GM12801 (cell line): ENCODE results near the gene ROGDI.

ENCODE experiments used
- CTCF ChIP-seq: IDR thresholded peaks from one replicate; pipeline ENCODE4 v1.5.1; 2011; ENCODE audit warnings: control low read depth; ENCODE audit not compliant: insufficient read length; ENCODE audit errors: extremely low read depth

ROGDI gene

DNA sequence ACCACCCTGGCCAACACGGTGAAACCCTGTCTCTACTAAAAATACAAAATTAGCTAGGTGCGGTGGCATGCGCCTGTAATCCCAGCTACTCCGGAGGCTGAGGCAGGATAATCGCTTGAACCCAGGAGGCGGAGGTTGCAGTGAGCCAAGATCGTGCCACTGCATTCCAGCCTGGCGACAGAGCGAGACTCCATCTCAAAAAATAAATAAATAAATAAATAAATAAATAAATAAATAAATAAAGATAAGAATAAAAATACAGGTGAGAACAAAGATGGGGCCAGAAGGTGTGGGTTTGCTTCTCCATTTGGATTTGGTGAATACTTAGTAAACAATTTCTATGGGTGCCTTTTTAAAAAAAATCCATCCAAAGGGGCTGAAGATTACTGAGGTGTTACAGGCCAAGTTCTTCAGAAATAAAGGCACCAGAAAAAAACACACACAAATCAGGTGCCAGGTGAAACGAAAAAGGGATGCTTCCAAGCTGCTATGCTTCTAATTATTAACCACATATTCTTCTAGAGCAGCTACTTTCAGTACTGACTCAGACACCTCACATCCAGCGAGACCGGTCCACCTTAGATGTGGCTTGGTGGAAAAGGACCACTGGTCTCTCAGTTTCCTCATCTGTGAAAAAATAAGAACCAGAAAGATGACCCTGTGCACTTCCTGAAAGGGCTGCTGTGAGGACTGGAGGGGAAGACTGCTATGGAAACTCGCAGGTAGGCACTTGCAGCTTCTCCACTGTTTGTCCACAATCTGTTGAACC is 35.5 kb upstream of the ROGDI start:
- no peak for TF ChIP-seq CTCF

GRCh38 chr16:4836727-4837126 is 34.3 kb upstream of the ROGDI start:
- no peak for TF ChIP-seq CTCF

- no peak for TF ChIP-seq CTCF
Observed at GRCh38 chr16:4833584-4833983, 31.2 kb upstream of the ROGDI start.

DNA sequence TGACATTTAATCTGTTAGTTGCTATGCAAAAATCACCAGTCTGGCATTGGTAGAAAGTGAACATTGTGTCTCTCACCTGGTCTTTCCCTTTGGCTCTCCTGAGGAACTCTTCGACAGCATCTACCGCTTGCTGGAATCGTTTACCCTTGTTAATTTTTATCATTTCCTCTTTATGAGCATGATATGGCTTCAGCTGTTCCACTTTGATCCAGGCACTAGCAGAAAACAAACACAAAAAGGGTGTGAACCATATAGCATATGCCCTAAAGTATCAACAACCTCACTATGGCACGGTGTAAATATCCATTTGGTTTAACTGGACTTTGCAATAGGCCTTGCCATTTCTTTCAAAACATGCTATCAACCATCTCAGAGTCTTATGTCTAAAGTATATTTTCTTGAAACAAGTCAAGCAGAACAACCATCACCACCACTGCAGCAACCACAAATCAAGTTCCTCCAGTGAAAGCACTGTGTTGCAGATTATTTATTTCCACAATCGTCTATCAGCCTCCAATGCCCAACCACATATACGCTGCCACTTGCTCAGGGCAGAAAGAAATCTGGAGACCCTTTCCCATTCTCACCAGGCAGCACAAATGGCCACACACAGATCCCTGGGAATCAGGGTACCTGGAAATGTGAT is 30.4 kb upstream of the ROGDI start:
- no peak for TF ChIP-seq CTCF

DNA sequence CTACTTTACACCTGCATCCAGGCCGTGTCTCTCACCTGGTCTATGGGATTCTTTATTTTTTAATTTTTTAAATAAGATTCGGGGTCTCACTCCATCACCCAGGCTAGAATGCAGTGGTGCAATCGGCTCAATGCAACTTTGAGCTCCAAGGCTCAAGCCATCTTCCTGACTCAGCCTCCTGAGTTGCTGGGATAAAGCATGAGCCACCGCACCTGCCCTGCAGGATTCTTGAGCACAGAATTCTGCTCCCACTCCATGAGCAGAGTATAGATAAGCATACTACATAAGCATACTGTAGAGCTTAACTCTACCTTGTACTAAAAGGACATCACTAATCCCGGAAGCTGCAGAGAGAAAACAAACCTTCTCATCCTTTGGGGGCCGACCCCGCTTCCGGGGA is 29.2 kb upstream of the ROGDI start:
- TF ChIP-seq CTCF = no peak

DNA sequence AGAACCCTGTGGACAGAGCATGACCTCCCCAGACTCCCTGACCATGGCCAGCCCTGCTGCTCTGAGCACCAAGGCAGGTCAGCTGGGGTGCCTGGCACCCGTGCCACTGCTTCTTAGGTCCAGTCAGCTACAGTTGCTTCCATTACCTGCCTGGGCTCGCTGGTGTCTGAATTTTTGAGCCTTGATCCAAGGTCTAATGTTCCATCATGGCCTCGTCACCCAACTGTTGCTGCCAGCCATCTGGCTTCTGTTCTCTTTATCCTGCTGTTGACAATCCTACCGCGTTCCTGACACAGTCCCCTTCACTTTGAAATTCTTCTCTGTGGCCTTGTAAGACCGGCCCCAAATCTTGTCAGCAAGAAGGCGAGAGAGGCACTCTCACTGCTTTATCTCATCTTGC is 28.0 kb upstream of the ROGDI start:
- no peak for TF ChIP-seq CTCF

- no peak for TF ChIP-seq CTCF
Observed at GRCh38 chr16:4828567-4829321, 26.3 kb upstream of the ROGDI start.
